ENCODE results near the gene PFAS.

DNA sequence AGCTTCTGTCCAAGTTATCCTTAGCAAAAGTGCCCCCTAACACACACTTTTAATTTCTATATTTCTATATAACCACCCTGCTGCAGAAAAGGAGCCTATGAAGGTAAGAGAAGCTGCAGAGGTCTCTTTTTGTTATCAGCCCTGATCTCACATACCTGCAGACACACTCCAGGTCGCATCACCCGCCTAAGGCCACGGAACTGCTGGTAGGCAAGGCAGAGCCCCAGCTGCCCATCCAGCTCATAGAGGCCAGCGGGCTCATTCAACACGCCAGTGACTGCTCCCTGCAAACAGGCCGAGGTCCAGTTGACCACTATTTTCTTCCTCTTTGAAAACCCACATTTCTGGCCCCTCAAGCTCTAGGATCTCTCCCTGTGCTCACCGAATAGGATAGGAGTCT is 13.4 kb upstream of the PFAS start:
- TF ChIP-seq, protein P1, sequence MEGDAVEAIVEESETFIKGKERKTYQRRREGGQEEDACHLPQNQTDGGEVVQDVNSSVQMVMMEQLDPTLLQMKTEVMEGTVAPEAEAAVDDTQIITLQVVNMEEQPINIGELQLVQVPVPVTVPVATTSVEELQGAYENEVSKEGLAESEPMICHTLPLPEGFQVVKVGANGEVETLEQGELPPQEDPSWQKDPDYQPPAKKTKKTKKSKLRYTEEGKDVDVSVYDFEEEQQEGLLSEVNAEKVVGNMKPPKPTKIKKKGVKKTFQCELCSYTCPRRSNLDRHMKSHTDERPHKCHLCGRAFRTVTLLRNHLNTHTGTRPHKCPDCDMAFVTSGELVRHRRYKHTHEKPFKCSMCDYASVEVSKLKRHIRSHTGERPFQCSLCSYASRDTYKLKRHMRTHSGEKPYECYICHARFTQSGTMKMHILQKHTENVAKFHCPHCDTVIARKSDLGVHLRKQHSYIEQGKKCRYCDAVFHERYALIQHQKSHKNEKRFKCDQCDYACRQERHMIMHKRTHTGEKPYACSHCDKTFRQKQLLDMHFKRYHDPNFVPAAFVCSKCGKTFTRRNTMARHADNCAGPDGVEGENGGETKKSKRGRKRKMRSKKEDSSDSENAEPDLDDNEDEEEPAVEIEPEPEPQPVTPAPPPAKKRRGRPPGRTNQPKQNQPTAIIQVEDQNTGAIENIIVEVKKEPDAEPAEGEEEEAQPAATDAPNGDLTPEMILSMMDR (IDR thresholded peaks at IDR 0.05 in 4 of 5, conservative IDR thresholded peaks at IDR 0.05 in 1 of 5), result no peak
- TF ChIP-seq POLR2A (IDR thresholded peaks at IDR 0.05), result no peak
